ENCODE measurements around the gene TFEB. TPM values are rescaled to one million over a fixed set of nuclear protein-coding genes. Genes with fewer than 3 reads are reported as not detected.
A peak's percentile ranks its signal among the peaks of the same experiment; 100 is the strongest.

TFEB gene
- polyA plus RNA-seq (2011; rRNA removed), result 3.9 and 4.3 TPM in 2 replicates
- 4.4 and 8.0 TPM in 2 replicates for polyA minus RNA-seq (2011; rRNA and poly(A)+ RNA removed)

DNA sequence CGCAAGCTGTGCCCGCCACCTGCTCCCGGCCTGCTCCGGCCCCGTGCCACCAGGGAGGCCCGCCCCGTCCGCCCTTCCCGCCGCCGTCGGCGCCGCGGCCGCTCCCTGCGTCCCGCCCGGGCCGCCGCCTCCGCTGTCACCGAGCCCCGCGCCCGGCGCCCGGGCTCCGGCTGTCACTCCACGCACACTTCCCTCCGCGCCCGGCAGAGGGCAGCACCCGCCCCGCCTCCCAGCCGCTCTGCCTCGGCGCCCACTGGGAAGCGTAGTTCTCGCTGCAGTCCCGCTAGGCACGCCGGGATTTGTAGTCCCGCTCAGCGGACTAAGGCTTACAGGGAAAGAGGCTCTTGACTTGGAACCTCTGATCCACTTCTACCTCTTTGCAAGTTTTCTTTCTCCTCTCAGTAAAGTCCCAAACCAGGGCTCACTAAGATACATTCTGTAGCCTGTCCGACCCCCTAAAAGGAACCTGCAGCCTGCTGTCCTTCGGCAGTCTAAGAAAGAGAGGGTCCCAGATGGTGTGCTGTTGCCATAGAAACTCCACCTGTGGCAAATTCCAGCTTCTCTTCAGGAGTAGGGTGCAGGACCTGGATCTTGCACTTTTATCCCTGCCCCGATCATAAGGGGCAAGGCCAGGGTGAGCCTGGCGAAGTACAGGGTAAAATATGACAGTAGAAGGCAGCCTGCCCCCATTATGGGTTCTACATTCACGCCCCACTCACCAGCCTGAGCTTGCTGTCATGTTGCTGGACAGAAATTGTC is at the start of gene TFEB:
TSS of gene TFEB (minus strand) at position 182 of the 759 bp plus-strand sequence. CDS start 44,395 bp downstream, outside the sequence.
- DNase-seq (ENCODE audit: low read depth, low spot score), result peak; percentile 70
- TF ChIP-seq, protein P1, sequence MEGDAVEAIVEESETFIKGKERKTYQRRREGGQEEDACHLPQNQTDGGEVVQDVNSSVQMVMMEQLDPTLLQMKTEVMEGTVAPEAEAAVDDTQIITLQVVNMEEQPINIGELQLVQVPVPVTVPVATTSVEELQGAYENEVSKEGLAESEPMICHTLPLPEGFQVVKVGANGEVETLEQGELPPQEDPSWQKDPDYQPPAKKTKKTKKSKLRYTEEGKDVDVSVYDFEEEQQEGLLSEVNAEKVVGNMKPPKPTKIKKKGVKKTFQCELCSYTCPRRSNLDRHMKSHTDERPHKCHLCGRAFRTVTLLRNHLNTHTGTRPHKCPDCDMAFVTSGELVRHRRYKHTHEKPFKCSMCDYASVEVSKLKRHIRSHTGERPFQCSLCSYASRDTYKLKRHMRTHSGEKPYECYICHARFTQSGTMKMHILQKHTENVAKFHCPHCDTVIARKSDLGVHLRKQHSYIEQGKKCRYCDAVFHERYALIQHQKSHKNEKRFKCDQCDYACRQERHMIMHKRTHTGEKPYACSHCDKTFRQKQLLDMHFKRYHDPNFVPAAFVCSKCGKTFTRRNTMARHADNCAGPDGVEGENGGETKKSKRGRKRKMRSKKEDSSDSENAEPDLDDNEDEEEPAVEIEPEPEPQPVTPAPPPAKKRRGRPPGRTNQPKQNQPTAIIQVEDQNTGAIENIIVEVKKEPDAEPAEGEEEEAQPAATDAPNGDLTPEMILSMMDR (IDR thresholded peaks at IDR 0.05; ENCODE audit: low read depth, low read length), result peak; percentile 72
- ChIA-PET CTCF (interaction anchor here (0.7 to 2.6 kb wide), 9 partner anchors 13 to 367 kb away, joined by 3 to 19 read pairs (median 5); partner anchors contain the start of gene PGC), POLR2A (no interaction called here)
- peak within 1 kb of the TSS; percentile 72 for H3K4me3 ChIP-seq (ENCODE audit: low read depth, low read length)
- H3K27ac ChIP-seq (ENCODE audit: low read depth, low read length), result no peak within 1 kb of the TSS
- no peaks in the 10 kb centered on the region; the same call in 1 of the 2 replicates for H3K9me3 ChIP-seq (ENCODE audit: control insufficient read depth, insufficient read depth, low read length)
- H3K27me3 ChIP-seq (ENCODE audit: control insufficient read depth, insufficient read depth, low read length), result peaks cover 3% of the 10 kb centered on the region

DNA sequence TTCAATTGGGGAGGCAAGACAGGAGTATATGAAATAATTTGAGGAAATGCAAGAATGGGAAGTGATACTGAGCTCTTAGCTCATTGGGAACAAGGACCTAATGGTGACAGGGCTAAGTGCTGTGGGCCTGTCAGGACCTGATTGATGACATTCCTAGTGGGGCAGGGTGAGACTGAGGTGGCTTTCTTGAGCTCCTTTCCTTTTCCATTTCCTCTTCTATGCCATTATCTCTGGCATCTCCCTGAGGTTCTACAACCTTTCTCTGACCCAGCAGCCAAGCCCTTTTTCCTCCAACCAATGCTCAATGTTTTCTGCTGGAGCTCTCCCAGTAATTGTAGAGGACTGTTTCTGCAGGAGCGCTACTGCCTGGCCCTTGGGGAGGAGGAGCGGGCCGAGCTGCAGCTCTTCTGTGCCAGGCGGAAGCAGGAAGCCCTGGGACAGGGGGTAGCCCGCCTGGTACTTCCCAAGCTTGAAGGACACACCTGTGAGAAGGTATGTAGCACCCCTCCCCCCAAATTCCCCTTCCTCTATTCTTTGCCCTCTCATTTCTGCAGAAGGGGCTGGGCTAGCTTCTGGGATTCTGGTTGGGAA is 49.3 kb upstream of the TFEB start:
- no peak for DNase-seq (ENCODE audit: low read depth, low spot score)
- Histone ChIP-seq H3K27me3 (ENCODE audit: control insufficient read depth, insufficient read depth, low read length) (no peaks in the 10 kb centered on the region), H3K27ac (ENCODE audit: low read depth, low read length) (no peak overlapping the region), H3K4me3 (ENCODE audit: low read depth, low read length) (no peak overlapping the region), H3K9me3 (ENCODE audit: control insufficient read depth, insufficient read depth, low read length) (no peaks in the 10 kb centered on the region; the same call in 1 of the 2 replicates)
- TF ChIP-seq, protein P1 (IDR thresholded peaks at IDR 0.05; ENCODE audit: low read depth, low read length), result no peak
- POLR2A ChIA-PET, result no interaction called here
- CTCF ChIA-PET, result interaction anchor here (0.5 to 5.9 kb wide), 9 partner anchors 8 to 429 kb away, joined by 3 to 75 read pairs (median 4); partner anchors contain the start of genes BYSL, MED20 and TAF8

DNA sequence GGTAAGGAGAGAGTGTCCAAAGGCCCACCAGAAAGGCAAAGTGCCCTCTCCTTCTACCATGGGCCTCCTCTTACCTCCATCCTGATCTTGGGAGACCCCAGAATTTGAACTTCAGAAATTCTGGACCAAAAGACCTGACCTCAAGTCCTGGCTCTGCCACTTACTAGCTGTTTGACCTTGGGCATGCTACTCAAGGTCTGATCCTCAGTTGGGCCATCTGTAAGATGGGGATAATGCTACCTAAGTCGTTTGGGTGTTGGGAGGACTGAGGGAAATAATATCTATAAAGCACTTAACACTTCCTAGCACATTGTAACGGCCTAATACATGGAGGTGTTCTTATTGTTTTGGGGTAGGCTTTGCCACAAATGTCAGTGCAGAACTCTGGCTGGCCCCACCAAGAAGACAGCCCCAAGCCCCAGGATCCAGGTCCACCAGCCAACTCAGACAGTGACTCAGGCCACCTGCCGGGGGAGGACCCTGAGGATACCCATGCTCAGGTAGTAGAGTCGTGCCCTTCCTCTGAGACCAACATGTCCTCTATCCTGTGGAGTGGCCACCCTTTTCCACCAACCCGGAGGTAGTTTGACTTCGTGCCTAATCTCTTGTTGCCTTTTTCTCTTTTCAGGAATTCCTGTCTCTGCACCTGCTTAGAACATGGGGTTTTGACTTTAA is 47.8 kb upstream of the TFEB start:
- TF ChIP-seq, protein P1 (IDR thresholded peaks at IDR 0.05; ENCODE audit: low read depth, low read length), result no peak
- POLR2A ChIA-PET, result interaction anchor here (0.6 kb wide), 1 partner anchor 424 kb away, joined by 6 read pairs; no protein-coding TSS in a partner anchor
- Histone ChIP-seq H3K27ac (ENCODE audit: low read depth, low read length) (no peak overlapping the region), H3K9me3 (ENCODE audit: control insufficient read depth, insufficient read depth, low read length) (no peaks in the 10 kb centered on the region; the same call in 1 of the 2 replicates), H3K27me3 (ENCODE audit: control insufficient read depth, insufficient read depth, low read length) (no peaks in the 10 kb centered on the region), H3K4me3 (ENCODE audit: low read depth, low read length) (no peak overlapping the region)
- CTCF ChIA-PET, result interaction anchor here (0.6 to 2.6 kb wide), 4 partner anchors 138 to 415 kb away, joined by 3 to 16 read pairs (median 11); partner anchors contain the start of genes BYSL and MED20
- no peak for DNase-seq (ENCODE audit: low read depth, low spot score)

- H3K9me3 ChIP-seq (ENCODE audit: control insufficient read depth, insufficient read depth, low read length), result no peaks in the 10 kb centered on the region
- POLR2A ChIA-PET, result interaction anchor here (0.7 kb wide), 1 partner anchor 77 kb away, joined by 4 read pairs; no protein-coding TSS in a partner anchor
- TF ChIP-seq, protein P1 (IDR thresholded peaks at IDR 0.05; ENCODE audit: low read depth, low read length), result no peak
- H3K27me3 ChIP-seq (ENCODE audit: control insufficient read depth, insufficient read depth, low read length), result no peaks in the 10 kb centered on the region
- peak overlapping the region; percentile 78 for H3K4me3 ChIP-seq (ENCODE audit: low read depth, low read length)
- CTCF ChIA-PET, result interaction anchor here (0.6 to 2.6 kb wide), 5 partner anchors 48 to 414 kb away, joined by 3 to 16 read pairs (median 9); partner anchors contain the start of genes BYSL and MED20
- no peak overlapping the region for H3K27ac ChIP-seq (ENCODE audit: low read depth, low read length)
- DNase-seq (ENCODE audit: low read depth, low spot score), result no peak
Observed at GRCh38 chr6:41781366-41781730, 45.9 kb upstream of the TFEB start.
